Left ventricle myocardium inferior (tissue), 1 donor: ENCODE data around the gene CLIC6. TPM values are rescaled to one million over a fixed set of nuclear protein-coding genes. Genes with fewer than 3 reads are reported as not detected.
A peak's percentile ranks its signal among the peaks of the same experiment; 100 is the strongest.

Experiments
- DNase-seq: peaks from one replicate; pipeline ENCODE4 v3.0.0-alpha.2; 2020
- H3K27ac ChIP-seq: fragments of 200-600 bp; replicated peaks from 2 replicates; pipeline ENCODE4 v1.8.0; 2021
- H3K27me3 ChIP-seq: fragments of 200-600 bp; 2 replicates; pipeline ENCODE4 v1.8.0; 2021; ENCODE audit warnings: low read depth
- H3K36me3 ChIP-seq: fragments of 200-600 bp; 2 replicates; pipeline ENCODE4 v1.8.0; 2021
- H3K4me1 ChIP-seq: fragments of 200-600 bp; 2 replicates; pipeline ENCODE4 v1.8.0; 2021
- H3K4me3 ChIP-seq: fragments of 200-600 bp; 2 replicates; pipeline ENCODE4 v1.8.0; 2021; ENCODE audit warnings: mild to moderate bottlenecking, moderate library complexity
- H3K9me3 ChIP-seq: fragments of 200-600 bp; replicated peaks from 2 replicates; pipeline ENCODE4 v1.8.0; 2021
- intact Hi-C: fragments of 100-400 bp; cut with micrococcal nuclease; formaldehyde crosslinking; loops from one replicate; pipeline ENCODE4 v1.11.0; 2022
- total RNA-seq: library from RNA; stranded (reverse); fragmentation: NEBNext Ultra II Directional; extraction: Animal tissue kit (Norgen Biotek cat#: 25700); gene quantifications from one replicate; pipeline ENCODE4 v1.2.1, GENCODE V29; 2021
- TF ChIP-seq, protein P1 (sequence below): fragments of 200-600 bp; IDR thresholded peaks from 2 replicates; pipeline ENCODE4 v1.8.0; 2021; ENCODE audit warnings: antibody characterized with exemption, mild to moderate bottlenecking, borderline replicate concordance
- donor health status: DM: no; HTN: yes; CAD: no; lungs with severe emphysema.

Gene CLIC6
- total RNA-seq, 1 donor from 2014 or later = 11.2 TPM

DNA sequence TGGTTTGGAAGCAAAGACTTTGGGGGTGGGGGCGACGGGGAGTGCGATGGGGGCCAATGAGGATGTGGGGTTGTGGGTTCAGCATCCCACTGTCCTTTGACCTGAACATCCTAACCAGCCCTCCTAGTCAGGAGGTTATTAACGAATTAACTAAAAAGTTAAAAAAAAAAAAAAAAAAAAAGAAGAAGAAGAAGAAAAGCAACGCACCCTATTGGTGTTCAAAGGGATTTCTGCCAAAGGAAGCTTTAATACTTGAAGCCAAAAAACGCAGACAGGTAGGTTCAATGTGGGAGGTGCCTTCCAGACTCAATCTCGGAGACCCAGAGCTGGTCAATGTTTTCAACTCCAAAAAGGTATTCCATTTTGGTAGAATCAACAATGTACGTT, 2.2 kb downstream of the CLIC6 start:
- H3K27me3 ChIP-seq = peaks cover 76% of the 10 kb centered on the region
- DNase-seq = no peak
- no peak overlapping the region for H3K27ac ChIP-seq
- intact Hi-C loops = no loop called here
- TF ChIP-seq, protein P1, sequence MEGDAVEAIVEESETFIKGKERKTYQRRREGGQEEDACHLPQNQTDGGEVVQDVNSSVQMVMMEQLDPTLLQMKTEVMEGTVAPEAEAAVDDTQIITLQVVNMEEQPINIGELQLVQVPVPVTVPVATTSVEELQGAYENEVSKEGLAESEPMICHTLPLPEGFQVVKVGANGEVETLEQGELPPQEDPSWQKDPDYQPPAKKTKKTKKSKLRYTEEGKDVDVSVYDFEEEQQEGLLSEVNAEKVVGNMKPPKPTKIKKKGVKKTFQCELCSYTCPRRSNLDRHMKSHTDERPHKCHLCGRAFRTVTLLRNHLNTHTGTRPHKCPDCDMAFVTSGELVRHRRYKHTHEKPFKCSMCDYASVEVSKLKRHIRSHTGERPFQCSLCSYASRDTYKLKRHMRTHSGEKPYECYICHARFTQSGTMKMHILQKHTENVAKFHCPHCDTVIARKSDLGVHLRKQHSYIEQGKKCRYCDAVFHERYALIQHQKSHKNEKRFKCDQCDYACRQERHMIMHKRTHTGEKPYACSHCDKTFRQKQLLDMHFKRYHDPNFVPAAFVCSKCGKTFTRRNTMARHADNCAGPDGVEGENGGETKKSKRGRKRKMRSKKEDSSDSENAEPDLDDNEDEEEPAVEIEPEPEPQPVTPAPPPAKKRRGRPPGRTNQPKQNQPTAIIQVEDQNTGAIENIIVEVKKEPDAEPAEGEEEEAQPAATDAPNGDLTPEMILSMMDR = no peak
- H3K4me3 ChIP-seq = peak overlapping the region; percentile 70
- no peaks in the 10 kb centered on the region for H3K9me3 ChIP-seq
- peaks cover 26% of the 10 kb centered on the region for H3K4me1 ChIP-seq
- H3K36me3 ChIP-seq = no peaks in the 10 kb centered on the region

DNA sequence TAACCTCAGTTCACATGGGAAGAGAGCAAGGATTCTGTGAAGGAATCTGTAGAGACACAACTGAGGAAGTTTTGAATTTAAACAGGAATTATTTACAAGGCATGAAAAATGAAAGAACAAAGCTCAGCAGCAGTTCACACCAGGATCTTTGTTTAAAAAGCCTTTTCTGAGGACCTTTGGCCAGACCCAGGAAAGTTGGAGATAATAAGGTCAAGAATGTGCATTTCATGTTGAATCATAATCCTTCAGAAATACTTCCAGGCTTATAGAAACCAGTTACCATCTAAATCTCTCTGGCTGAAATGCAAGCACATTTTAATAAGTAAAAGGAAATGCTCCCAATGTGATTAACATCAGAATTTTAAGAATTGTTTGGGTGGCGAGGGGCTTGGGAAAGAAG, 2.7 kb downstream of the CLIC6 start:
- intact Hi-C loops = no loop called here
- TF ChIP-seq, protein P1 = no peak
- Histone ChIP-seq H3K4me3 (no peak overlapping the region), H3K27me3 (peaks cover 79% of the 10 kb centered on the region), H3K4me1 (peaks cover 26% of the 10 kb centered on the region), H3K27ac (no peak overlapping the region), H3K36me3 (no peaks in the 10 kb centered on the region), H3K9me3 (no peaks in the 10 kb centered on the region)
- DNase-seq = no peak

DNA sequence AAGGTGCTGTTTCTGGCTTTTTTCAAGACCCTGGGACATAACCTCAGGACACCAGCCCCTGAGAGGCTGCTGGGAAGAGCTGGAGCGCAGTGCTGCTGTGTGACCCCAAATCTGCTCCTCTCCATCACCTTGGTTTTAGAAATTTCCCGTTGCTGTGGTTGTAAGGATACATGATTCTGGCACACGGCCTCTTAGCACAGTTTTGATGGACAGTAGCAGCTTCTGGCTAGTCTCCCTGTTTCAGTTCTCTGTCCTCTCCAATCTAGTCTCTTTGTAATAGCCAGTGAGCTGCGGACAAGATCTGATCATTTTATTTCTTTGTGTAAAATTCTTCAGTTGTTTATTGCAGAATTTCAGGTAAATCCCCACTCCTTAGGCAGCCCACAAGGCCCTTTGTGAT, 3.1 kb downstream of the CLIC6 start:
- Histone ChIP-seq H3K36me3 (no peaks in the 10 kb centered on the region), H3K27me3 (peaks cover 79% of the 10 kb centered on the region), H3K4me3 (no peak overlapping the region), H3K27ac (no peak overlapping the region), H3K4me1 (peaks cover 26% of the 10 kb centered on the region), H3K9me3 (no peaks in the 10 kb centered on the region)
- intact Hi-C loops = no loop called here
- DNase-seq = no peak
- TF ChIP-seq, protein P1 = no peak

DNA sequence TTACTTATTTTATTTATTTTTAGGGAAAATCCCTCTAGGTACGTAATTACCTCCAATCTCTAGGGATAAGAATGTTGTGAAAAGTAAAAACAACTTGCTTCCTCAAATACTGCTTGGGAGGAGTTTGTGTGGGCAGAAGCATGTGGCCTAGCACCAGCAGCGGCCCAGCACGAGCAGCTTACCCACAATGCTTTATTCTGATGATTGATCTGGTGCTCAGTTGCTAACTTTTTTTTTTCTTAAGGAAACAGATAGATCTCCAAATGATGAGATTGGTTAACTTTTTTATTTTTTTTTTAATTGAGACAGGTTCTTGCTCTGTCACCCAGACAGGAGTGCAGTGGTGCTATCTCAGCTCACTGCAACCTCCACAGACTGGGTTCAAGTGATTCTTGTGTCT, 4.2 kb downstream of the CLIC6 start:
- Histone ChIP-seq H3K36me3 (no peaks in the 10 kb centered on the region), H3K4me1 (peaks cover 26% of the 10 kb centered on the region), H3K27ac (no peak overlapping the region), H3K4me3 (no peak overlapping the region), H3K9me3 (no peaks in the 10 kb centered on the region), H3K27me3 (peaks cover 72% of the 10 kb centered on the region)
- TF ChIP-seq, protein P1 = no peak
- intact Hi-C loops = no loop called here
- no peak for DNase-seq

DNA sequence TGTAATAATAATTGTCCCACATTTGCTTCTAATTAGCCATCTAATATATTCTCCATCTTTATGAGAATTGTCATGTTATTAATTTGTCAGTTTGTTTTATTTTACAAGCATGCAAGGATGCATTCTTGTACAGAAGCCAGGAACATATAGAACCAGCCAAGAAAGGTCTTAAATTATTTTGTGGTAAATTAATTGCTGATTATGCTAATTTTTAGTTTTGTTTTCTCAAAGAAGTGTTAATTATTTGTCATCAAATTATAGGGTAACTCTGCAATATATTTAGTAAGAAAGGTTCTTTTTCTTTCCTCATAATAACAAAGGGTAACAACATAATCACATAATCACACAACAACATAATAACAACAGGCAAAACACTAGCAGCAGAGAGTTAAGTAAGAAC, 5.7 kb downstream of the CLIC6 start:
- Histone ChIP-seq H3K4me3 (no peak overlapping the region), H3K27ac (no peak overlapping the region), H3K27me3 (peaks cover 57% of the 10 kb centered on the region), H3K36me3 (no peaks in the 10 kb centered on the region), H3K4me1 (peaks cover 19% of the 10 kb centered on the region), H3K9me3 (no peaks in the 10 kb centered on the region)
- intact Hi-C loops = no loop called here
- DNase-seq = no peak
- TF ChIP-seq, protein P1 = no peak

DNA sequence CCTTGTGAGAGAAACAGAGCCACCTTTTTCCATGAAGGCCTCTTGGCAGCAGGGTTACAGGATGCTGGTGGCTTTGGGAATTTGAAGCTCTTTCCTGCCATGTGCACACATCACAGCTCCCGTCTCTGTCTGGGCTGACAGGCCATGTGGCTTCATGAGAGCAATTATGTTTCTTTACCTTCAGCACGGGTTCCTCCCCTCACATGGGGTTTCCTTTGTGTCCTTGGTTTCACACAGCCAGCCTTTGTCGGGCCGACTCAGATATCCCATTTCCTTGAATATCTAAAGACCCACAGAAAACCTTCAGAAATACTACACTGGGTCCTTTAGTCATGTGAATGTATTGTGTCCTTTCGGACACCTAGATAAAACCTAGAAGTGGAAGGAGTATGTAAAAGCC, 7.1 kb downstream of the CLIC6 start:
- H3K27me3 ChIP-seq = peaks cover 43% of the 10 kb centered on the region
- H3K4me3 ChIP-seq = no peak overlapping the region
- peaks cover 1% of the 10 kb centered on the region for H3K9me3 ChIP-seq
- no peaks in the 10 kb centered on the region for H3K36me3 ChIP-seq
- no peak for DNase-seq
- no peak overlapping the region for H3K27ac ChIP-seq
- H3K4me1 ChIP-seq = peaks cover 7% of the 10 kb centered on the region
- intact Hi-C loops = no loop called here
- TF ChIP-seq, protein P1 = no peak
